Measurements from ENCODE around the gene HELQ. TPM values are rescaled to one million over a fixed set of nuclear protein-coding genes. Genes with fewer than 3 reads are reported as not detected.

The HELQ gene
- total and polyA plus RNA-seq, 10 of the 15 experiments (the other 5 are each of a cell fraction or from before 2014, with no cell fraction given) = 4.5 to 13.3 (median 10.6) TPM

GRCh38 chr4:83455281-83456183 is at the start of gene HELQ, which contains the start of gene MRPS18C (continued):
- TF ChIP-seq SRF (IDR thresholded peaks at IDR 0.05; ENCODE audit: low read depth in 2 of 2, low read length in 2 of 2) (peak; percentile 23 to 91; a peak in 2 of 4 replicates), IRF5 (IDR thresholded peaks at IDR 0.05; ENCODE audit: borderline replicate concordance) (peak; percentile 89), RAD51 (IDR thresholded peaks at IDR 0.05) (peak; percentile 98), POU2F2 (IDR thresholded peaks at IDR 0.05; ENCODE audit: borderline replicate concordance, low read depth, low read length) (peak; percentile 86; the same call in 2 of the 3 replicates), MEF2A (IDR thresholded peaks at IDR 0.05; ENCODE audit: insufficient read depth, low read depth, low read length) (peak; percentile 79; the same call in 1 of the 2 replicates), ELK1 (IDR thresholded peaks at IDR 0.05; ENCODE audit: low read depth, low read length) (peak; percentile 84), CUX1 (IDR thresholded peaks at IDR 0.05; ENCODE audit: insufficient replicate concordance, low read depth, low read length) (no peak), YY1 (IDR thresholded peaks at IDR 0.05; ENCODE audit: low read depth, low read length) (peak; percentile 98), ZZZ3 (IDR thresholded peaks at IDR 0.05; ENCODE audit: control insufficient read depth, insufficient read length, low read depth) (no peak), HDAC2 (IDR thresholded peaks at IDR 0.05) (no peak), HCFC1 (IDR thresholded peaks at IDR 0.05; ENCODE audit: low read length) (peak; percentile 92), STAT3 (IDR thresholded peaks at IDR 0.05; ENCODE audit: low read depth, low read length) (0 out of 2 replicates have a peak, but pooled peaks have one; percentile 71), ZNF207 (IDR thresholded peaks at IDR 0.05; ENCODE audit: borderline replicate concordance) (peak; percentile 84)
